ENCODE data around the gene C12orf57. TPM values are rescaled to one million over a fixed set of nuclear protein-coding genes. Genes with fewer than 3 reads are reported as not detected.
"Not testable (repeated sequence)": the region's sequence is repeated elsewhere in the genome, so short reads cannot be mapped to it uniquely, and the experiment has no call there.

Gene C12orf57
- polyA plus RNA-seq, 2 donors: 108 to 253 TPM

GRCh38 chr12:6905414-6906040 lies 38.3 kb upstream of the C12orf57 start:
- H3K9me3 ChIP-seq (ENCODE audit: control insufficient read depth in 2 of 2, insufficient read depth in 1 of 2, low read depth in 1 of 2, low read length in 1 of 2): no peaks in the 10 kb centered on the region
- WGBS, 2 donors: 56 to 61% methylated on average over 5 of the region's 5 CpGs
- H3K4me1 ChIP-seq (ENCODE audit: control insufficient read depth in 2 of 2, insufficient read depth in 2 of 2, low read length in 1 of 2): no peaks in the 10 kb centered on the region
- H3K27me3 ChIP-seq (ENCODE audit: control insufficient read depth in 1 of 2, insufficient read depth in 2 of 2, low read length in 2 of 2): no peaks in the 10 kb centered on the region
- no peak overlapping the region for H3K27ac ChIP-seq (ENCODE audit: low read depth in 2 of 2, low read length in 1 of 2)
- no peaks in the 10 kb centered on the region for H3K36me3 ChIP-seq (ENCODE audit: control insufficient read depth in 2 of 2, insufficient read depth in 2 of 2, low read length in 1 of 2)
- no peak overlapping the region for H3K4me3 ChIP-seq (ENCODE audit: low read depth in 1 of 2, low read length in 2 of 2)

GRCh38 chr12:6908141-6908540 lies 35.7 kb upstream of the C12orf57 start:
- not testable (repeated sequence) for H3K9me3 ChIP-seq (ENCODE audit: control insufficient read depth in 2 of 2, insufficient read depth in 1 of 2, low read depth in 1 of 2, low read length in 1 of 2); H3K4me1 ChIP-seq (ENCODE audit: control insufficient read depth in 2 of 2, insufficient read depth in 2 of 2, low read length in 1 of 2); H3K27me3 ChIP-seq (ENCODE audit: control insufficient read depth in 1 of 2, insufficient read depth in 2 of 2, low read length in 2 of 2); H3K27ac ChIP-seq (ENCODE audit: low read depth in 2 of 2, low read length in 1 of 2); H3K36me3 ChIP-seq (ENCODE audit: control insufficient read depth in 2 of 2, insufficient read depth in 2 of 2, low read length in 1 of 2); H3K4me3 ChIP-seq (ENCODE audit: low read depth in 1 of 2, low read length in 2 of 2)
- 90 to 97% methylated on average over 11 of the region's 11 CpGs for WGBS, 2 donors

- Histone ChIP-seq H3K36me3 (ENCODE audit: control insufficient read depth in 2 of 2, insufficient read depth in 2 of 2, low read length in 1 of 2) (no peaks in the 10 kb centered on the region), H3K27me3 (ENCODE audit: control insufficient read depth in 1 of 2, insufficient read depth in 2 of 2, low read length in 2 of 2) (no peaks in the 10 kb centered on the region), H3K27ac (ENCODE audit: low read depth in 2 of 2, low read length in 1 of 2) (no peak overlapping the region), H3K9me3 (ENCODE audit: control insufficient read depth in 2 of 2, insufficient read depth in 1 of 2, low read depth in 1 of 2, low read length in 1 of 2) (no peaks in the 10 kb centered on the region), H3K4me3 (ENCODE audit: low read depth in 1 of 2, low read length in 2 of 2) (no peak overlapping the region), H3K4me1 (ENCODE audit: control insufficient read depth in 2 of 2, insufficient read depth in 2 of 2, low read length in 1 of 2) (peaks cover 0 to 1% of the 10 kb centered on the region in 2 donors)
- 89 to 91% methylated on average over 4 of the region's 4 CpGs for WGBS, 2 donors
Measured at GRCh38 chr12:6909421-6910145, 34.2 kb upstream of the C12orf57 start.

GRCh38 chr12:6912164-6912935 lies 31.5 kb upstream of the C12orf57 start:
- Histone ChIP-seq H3K27me3 (ENCODE audit: control insufficient read depth in 1 of 2, insufficient read depth in 2 of 2, low read length in 2 of 2) (no peaks in the 10 kb centered on the region), H3K27ac (ENCODE audit: low read depth in 2 of 2, low read length in 1 of 2) (no peak overlapping the region), H3K4me3 (ENCODE audit: low read depth in 1 of 2, low read length in 2 of 2) (no peak overlapping the region), H3K9me3 (ENCODE audit: control insufficient read depth in 2 of 2, insufficient read depth in 1 of 2, low read depth in 1 of 2, low read length in 1 of 2) (no peaks in the 10 kb centered on the region), H3K4me1 (ENCODE audit: control insufficient read depth in 2 of 2, insufficient read depth in 2 of 2, low read length in 1 of 2) (peaks cover 4 to 8% of the 10 kb centered on the region in 2 donors), H3K36me3 (ENCODE audit: control insufficient read depth in 2 of 2, insufficient read depth in 2 of 2, low read length in 1 of 2) (no peaks in the 10 kb centered on the region)
- 86 to 91% methylated on average over 15 of the region's 15 CpGs for WGBS, 2 donors

- peak within 1 kb of the TSS; percentile 76 to 82 for H3K27ac ChIP-seq (ENCODE audit: low read depth in 2 of 2, low read length in 1 of 2)
- peaks cover 4 to 8% of the 10 kb centered on the region in 2 donors for H3K4me1 ChIP-seq (ENCODE audit: control insufficient read depth in 2 of 2, insufficient read depth in 2 of 2, low read length in 1 of 2)
- 0 to 1% methylated on average over 38 to 68 of the region's 68 CpGs for WGBS, 2 donors
- no peaks in the 10 kb centered on the region for H3K27me3 ChIP-seq (ENCODE audit: control insufficient read depth in 1 of 2, insufficient read depth in 2 of 2, low read length in 2 of 2)
- peak within 1 kb of the TSS; percentile 50 to 74 for H3K4me3 ChIP-seq (ENCODE audit: low read depth in 1 of 2, low read length in 2 of 2)
- no peaks in the 10 kb centered on the region for H3K9me3 ChIP-seq (ENCODE audit: control insufficient read depth in 2 of 2, insufficient read depth in 1 of 2, low read depth in 1 of 2, low read length in 1 of 2)
- H3K36me3 ChIP-seq (ENCODE audit: control insufficient read depth in 2 of 2, insufficient read depth in 2 of 2, low read length in 1 of 2): peaks cover 0 to 2% of the 10 kb centered on the region in 2 donors
Measured at GRCh38 chr12:6914246-6914946, 29.4 kb upstream of the C12orf57 start, which contains the start of gene ENO2. Gene ENO2 (plus strand): TSS chr12:6914580. CDS start chr12:6915833, 1,253 bp downstream.

GRCh38 chr12:6914947-6915788 lies 28.7 kb upstream of the C12orf57 start:
- H3K4me1 ChIP-seq (ENCODE audit: control insufficient read depth in 2 of 2, insufficient read depth in 2 of 2, low read length in 1 of 2): peaks cover 4 to 8% of the 10 kb centered on the region in 2 donors
- H3K36me3 ChIP-seq (ENCODE audit: control insufficient read depth in 2 of 2, insufficient read depth in 2 of 2, low read length in 1 of 2): peaks cover 0 to 2% of the 10 kb centered on the region in 2 donors
- H3K4me3 ChIP-seq (ENCODE audit: low read depth in 1 of 2, low read length in 2 of 2): peak overlapping the region; percentile 50 to 74
- peak overlapping the region; percentile 76 to 82 for H3K27ac ChIP-seq (ENCODE audit: low read depth in 2 of 2, low read length in 1 of 2)
- 16 to 19% methylated on average over 29 of the region's 29 CpGs for WGBS, 2 donors
- H3K27me3 ChIP-seq (ENCODE audit: control insufficient read depth in 1 of 2, insufficient read depth in 2 of 2, low read length in 2 of 2): no peaks in the 10 kb centered on the region
- H3K9me3 ChIP-seq (ENCODE audit: control insufficient read depth in 2 of 2, insufficient read depth in 1 of 2, low read depth in 1 of 2, low read length in 1 of 2): no peaks in the 10 kb centered on the region

- Histone ChIP-seq H3K4me1 (ENCODE audit: control insufficient read depth in 2 of 2, insufficient read depth in 2 of 2, low read length in 1 of 2) (peaks cover 4 to 8% of the 10 kb centered on the region in 2 donors), H3K4me3 (ENCODE audit: low read depth in 1 of 2, low read length in 2 of 2) (no peak overlapping the region), H3K9me3 (ENCODE audit: control insufficient read depth in 2 of 2, insufficient read depth in 1 of 2, low read depth in 1 of 2, low read length in 1 of 2) (no peaks in the 10 kb centered on the region), H3K27ac (ENCODE audit: low read depth in 2 of 2, low read length in 1 of 2) (no peak overlapping the region), H3K27me3 (ENCODE audit: control insufficient read depth in 1 of 2, insufficient read depth in 2 of 2, low read length in 2 of 2) (no peaks in the 10 kb centered on the region), H3K36me3 (ENCODE audit: control insufficient read depth in 2 of 2, insufficient read depth in 2 of 2, low read length in 1 of 2) (peaks cover 0 to 2% of the 10 kb centered on the region in 2 donors)
- WGBS, 2 donors: 78 to 82% methylated on average over 14 of the region's 14 CpGs
Measured at GRCh38 chr12:6915789-6916285, 28.0 kb upstream of the C12orf57 start.

- H3K9me3 ChIP-seq (ENCODE audit: control insufficient read depth in 2 of 2, insufficient read depth in 1 of 2, low read depth in 1 of 2, low read length in 1 of 2): no peaks in the 10 kb centered on the region
- peaks cover 4 to 8% of the 10 kb centered on the region in 2 donors for H3K4me1 ChIP-seq (ENCODE audit: control insufficient read depth in 2 of 2, insufficient read depth in 2 of 2, low read length in 1 of 2)
- H3K36me3 ChIP-seq (ENCODE audit: control insufficient read depth in 2 of 2, insufficient read depth in 2 of 2, low read length in 1 of 2): peaks cover 0 to 2% of the 10 kb centered on the region in 2 donors
- no peaks in the 10 kb centered on the region for H3K27me3 ChIP-seq (ENCODE audit: control insufficient read depth in 1 of 2, insufficient read depth in 2 of 2, low read length in 2 of 2)
- H3K4me3 ChIP-seq (ENCODE audit: low read depth in 1 of 2, low read length in 2 of 2): no peak overlapping the region
- H3K27ac ChIP-seq (ENCODE audit: low read depth in 2 of 2, low read length in 1 of 2): no peak overlapping the region
- 88 to 94% methylated on average over 11 of the region's 11 CpGs for WGBS, 2 donors
Measured at GRCh38 chr12:6916426-6917200, 27.2 kb upstream of the C12orf57 start.

Data from esophagus (tissue), 2 donors.